Measurements from ENCODE around the gene PCBP3. TPM values are rescaled to one million over a fixed set of nuclear protein-coding genes. Genes with fewer than 3 reads are reported as not detected.

PCBP3 gene
- total and polyA plus RNA-seq, 2 donors (not counting 3 experiments of a cell fraction or from before 2014, with no cell fraction given) = 0.06 to 1.1 TPM

DNA sequence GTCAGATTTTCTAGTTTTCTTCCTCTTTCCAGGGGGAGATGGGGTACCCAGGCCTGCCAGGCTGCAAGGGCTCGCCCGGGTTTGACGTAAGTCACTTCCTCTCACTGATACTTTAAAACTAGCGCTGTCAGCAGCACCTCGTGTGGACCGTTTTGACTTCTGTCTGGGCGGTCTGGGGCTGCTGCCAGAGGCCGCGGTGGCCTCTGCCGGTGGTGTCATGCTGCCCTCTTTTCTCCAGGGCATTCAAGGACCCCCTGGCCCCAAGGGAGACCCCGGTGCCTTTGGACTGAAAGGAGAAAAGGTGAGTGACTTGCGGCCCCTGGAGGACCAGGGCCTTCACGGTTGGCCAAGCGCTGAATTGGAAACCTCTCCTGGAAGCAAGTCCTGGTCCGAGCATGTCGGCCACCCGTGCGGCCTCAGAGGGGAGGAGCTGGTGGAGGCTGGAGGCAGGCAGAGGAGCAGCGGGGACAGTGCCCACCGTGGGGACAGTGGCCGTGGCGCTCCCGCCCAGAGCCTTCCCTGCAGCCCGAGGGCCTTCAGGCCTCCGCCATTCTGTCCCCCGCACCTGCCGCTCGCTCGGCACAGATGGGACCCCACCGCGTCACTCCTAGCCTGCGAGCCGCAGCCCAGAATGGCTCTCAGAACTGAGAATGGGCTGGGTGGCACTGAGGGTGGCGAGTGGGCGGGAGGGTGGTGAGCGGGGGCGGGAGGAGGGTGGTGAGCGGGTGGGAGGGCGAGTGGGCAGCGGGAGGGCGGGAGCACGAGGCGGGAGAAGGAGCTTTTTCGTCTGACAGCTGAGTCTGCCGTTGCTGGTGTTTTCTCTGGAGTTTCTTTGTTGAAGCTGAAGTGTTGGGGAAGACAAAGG lies 347.4 kb downstream of the PCBP3 start:
- intact Hi-C loops (cut with micrococcal nuclease) = no loop called here
- H3K4me3 ChIP-seq (replicated peaks in 1 of 3; ENCODE audit: insufficient read depth in 1 of 3, low read depth in 1 of 3, low read length in 3 of 3) = no peak overlapping the region
- POLR2A ChIA-PET = no interaction called here
- H3K4me1 ChIP-seq (ENCODE audit: control insufficient read depth, extremely low read depth, insufficient read depth, low read length) = no peaks in the 10 kb centered on the region
- H3K9me3 ChIP-seq (replicated peaks; ENCODE audit: control insufficient read depth, insufficient read depth, low read length) = no peaks in the 10 kb centered on the region
- H3K27me3 ChIP-seq (ENCODE audit: control insufficient read depth in 2 of 2, insufficient read depth in 2 of 2, low read length in 2 of 2) = no peaks in the 10 kb centered on the region
- no peaks in the 10 kb centered on the region for H3K79me2 ChIP-seq (ENCODE audit: control insufficient read depth, insufficient read depth, low read length)
- FAIRE-seq (no peak), DNase-seq (ENCODE audit: low read depth, low spot score) (no peak)
- H3K4me2 ChIP-seq (ENCODE audit: insufficient read depth, low read length) = no peak overlapping the region
- BruUV-seq (replicated peaks) = no TSS peak
- no peaks in the 10 kb centered on the region for H4K20me1 ChIP-seq (replicated peaks; ENCODE audit: control insufficient read depth, extremely low read depth, insufficient read depth, low read length)
- H3K9me1 ChIP-seq (replicated peaks; ENCODE audit: control insufficient read depth, extremely low read depth, insufficient read depth, low read length) = no peaks in the 10 kb centered on the region
- dilution Hi-C loops (cut with MboI; ENCODE audit: extremely low pct_ligation_motif_present, low sequenced_read_pairs) = no loop called here
- TF ChIP-seq, protein P1, sequence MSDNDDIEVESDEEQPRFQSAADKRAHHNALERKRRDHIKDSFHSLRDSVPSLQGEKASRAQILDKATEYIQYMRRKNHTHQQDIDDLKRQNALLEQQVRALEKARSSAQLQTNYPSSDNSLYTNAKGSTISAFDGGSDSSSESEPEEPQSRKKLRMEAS (IDR thresholded peaks at IDR 0.05; ENCODE audit: insufficient read depth, insufficient read length) = no peak
- TF ChIP-seq GATA2 (IDR thresholded peaks at IDR 0.05; ENCODE audit: insufficient read depth, insufficient read length, low read depth, low read length) = no peak
- TF ChIP-seq, protein P2, sequence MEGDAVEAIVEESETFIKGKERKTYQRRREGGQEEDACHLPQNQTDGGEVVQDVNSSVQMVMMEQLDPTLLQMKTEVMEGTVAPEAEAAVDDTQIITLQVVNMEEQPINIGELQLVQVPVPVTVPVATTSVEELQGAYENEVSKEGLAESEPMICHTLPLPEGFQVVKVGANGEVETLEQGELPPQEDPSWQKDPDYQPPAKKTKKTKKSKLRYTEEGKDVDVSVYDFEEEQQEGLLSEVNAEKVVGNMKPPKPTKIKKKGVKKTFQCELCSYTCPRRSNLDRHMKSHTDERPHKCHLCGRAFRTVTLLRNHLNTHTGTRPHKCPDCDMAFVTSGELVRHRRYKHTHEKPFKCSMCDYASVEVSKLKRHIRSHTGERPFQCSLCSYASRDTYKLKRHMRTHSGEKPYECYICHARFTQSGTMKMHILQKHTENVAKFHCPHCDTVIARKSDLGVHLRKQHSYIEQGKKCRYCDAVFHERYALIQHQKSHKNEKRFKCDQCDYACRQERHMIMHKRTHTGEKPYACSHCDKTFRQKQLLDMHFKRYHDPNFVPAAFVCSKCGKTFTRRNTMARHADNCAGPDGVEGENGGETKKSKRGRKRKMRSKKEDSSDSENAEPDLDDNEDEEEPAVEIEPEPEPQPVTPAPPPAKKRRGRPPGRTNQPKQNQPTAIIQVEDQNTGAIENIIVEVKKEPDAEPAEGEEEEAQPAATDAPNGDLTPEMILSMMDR (IDR thresholded peaks at IDR 0.05; ENCODE audit: extremely low read depth in 1 of 2, insufficient read depth in 1 of 2, low read depth in 1 of 2, low read length in 2 of 2) = no peak
- no peak for TF ChIP-seq EZH2 (IDR thresholded peaks at IDR 0.05; ENCODE audit: borderline replicate concordance, low read depth, low read length, severe bottlenecking)
- TF ChIP-seq POLR2A (IDR thresholded peaks at IDR 0.05; ENCODE audit: low read depth, low read length) = no peak
- TF ChIP-seq POLR2AphosphoS5 (IDR thresholded peaks at IDR 0.05; ENCODE audit: insufficient read depth, low read depth, low read length) = no peak
- TF ChIP-seq FOS (IDR thresholded peaks at IDR 0.05; ENCODE audit: borderline replicate concordance, insufficient read depth, low read length) = no peak
- no peak for TF ChIP-seq MYC (IDR thresholded peaks at IDR 0.05; ENCODE audit: low read depth, low read length)
- no peak for TF ChIP-seq JUN (IDR thresholded peaks at IDR 0.05; ENCODE audit: borderline replicate concordance, insufficient read depth, insufficient read length, low read depth)
- H3K9ac ChIP-seq (replicated peaks; ENCODE audit: extremely low read depth, insufficient read depth, low read length) = no peak overlapping the region
- CTCF ChIA-PET = no interaction called here
- H3K36me3 ChIP-seq (ENCODE audit: control insufficient read depth in 2 of 2, extremely low read depth in 1 of 2, insufficient read depth in 2 of 2, low read length in 2 of 2) = no peaks in the 10 kb centered on the region
- no peak overlapping the region for H3K27ac ChIP-seq (ENCODE audit: insufficient read depth, low read depth, low read length)
- no peak overlapping the region for H2AFZ ChIP-seq (ENCODE audit: low read depth, low read length)

All from endothelial cell of umbilical vein (primary cell).